Measurements from ENCODE around the gene ISG15.
"Not testable (repeated sequence)": the region's sequence is repeated elsewhere in the genome, so short reads cannot be mapped to it uniquely, and the experiment has no call there.

ISG15 gene

GRCh38 chr1:993379-993995 is 19.8 kb upstream of the ISG15 start:
- DNase-seq, result no peak

DNA sequence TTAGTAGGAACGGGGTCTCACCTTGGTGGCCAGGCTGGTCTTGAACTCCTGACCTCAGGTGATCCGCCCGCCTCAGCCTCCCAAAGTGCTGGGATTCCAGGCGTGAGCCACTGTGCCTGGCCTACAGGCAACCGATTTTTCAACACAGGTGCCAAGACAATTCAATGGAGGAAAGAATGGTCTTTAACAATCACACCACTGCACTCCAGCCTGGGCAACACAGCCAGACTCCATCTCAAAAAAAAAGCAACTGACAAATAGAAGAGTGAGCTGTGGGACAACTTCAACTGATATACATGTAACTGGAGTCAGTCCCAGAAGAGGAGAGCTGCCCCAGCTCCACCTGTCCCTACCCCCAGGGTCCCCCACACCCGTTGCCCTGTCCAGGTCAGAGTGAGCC is 18.8 kb upstream of the ISG15 start:
- DNase-seq, result not testable (repeated sequence)

DNA sequence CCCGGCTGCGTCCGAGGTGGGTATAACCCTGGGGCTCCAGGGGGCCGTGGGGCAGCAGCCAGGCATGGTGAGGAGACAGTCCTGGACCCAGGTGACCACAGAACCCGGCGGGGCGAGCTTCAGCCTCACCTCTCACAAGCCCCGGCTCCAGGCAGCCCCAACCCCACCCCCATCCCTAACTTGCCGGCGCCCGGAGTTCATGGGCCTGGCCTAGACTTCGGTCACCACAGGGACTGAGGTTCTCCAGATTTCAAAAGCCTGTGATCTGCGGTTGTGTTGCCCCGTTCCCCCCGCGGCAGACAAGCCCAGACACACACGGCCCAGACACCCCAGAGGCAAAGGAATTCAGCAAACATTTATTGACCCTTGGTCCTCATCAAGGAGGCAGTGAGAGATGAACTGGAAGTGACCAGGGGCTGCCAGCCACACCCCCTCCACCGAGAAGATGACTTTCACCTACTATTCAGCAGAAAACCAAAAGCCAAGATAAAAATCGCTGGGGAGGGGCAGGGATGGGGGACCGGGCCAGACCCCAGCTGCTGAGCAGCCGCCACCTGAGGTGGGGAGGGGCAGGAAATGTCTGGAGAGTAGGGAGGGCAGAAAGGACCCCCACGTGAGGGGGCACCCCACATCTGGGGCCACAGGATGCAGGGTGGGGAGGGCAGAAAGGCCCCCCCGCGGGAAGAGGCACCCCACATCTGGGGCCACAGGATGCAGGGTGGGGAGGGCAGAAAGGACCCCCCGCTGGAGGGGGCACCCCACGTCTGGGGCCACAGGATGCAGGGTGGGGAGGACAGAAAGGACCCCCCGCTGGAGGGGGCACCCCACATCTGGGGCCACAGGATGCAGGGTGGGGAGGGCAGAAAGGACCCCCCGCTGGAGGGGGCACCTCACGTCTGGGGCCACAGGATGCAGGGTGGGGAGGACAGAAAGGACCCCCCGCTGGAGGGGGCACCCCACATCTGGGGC is 17.3 kb upstream of the ISG15 start:
- no peak for DNase-seq

- DNase-seq, result no peak
Measured at GRCh38 chr1:996851-997712, 16.2 kb upstream of the ISG15 start.

DNA sequence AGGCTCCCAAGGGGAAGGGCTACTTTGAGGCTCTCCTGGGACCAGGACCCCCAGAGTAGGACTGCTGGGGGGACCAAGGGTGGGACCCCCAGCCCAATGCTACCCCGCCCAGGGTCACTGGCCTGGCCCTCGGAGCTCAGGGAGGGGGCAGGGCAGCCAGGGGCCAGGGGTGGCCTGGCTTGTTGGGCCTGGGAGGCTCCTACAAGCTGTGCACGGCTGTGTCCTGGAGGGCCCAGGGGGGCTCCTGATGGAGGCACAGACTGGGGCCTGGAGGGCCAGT is 15.6 kb upstream of the ISG15 start:
- no peak for DNase-seq

- DNase-seq, result no peak
Measured at GRCh38 chr1:997993-998744, 15.1 kb upstream of the ISG15 start.

DNA sequence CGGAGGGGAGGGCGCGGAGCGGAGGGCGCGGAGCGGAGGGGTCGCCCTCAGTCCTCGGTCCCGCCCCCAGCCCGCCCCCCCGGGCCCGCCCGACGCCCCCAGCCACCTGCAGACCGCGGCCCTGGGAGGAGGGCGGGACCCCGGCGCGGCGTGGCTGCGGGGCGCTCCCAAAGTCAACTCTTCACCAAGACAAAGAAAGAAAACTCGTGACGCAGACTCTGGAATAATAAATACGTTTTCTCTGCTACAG is 14.6 kb upstream of the ISG15 start:
- no peak for DNase-seq

DNA sequence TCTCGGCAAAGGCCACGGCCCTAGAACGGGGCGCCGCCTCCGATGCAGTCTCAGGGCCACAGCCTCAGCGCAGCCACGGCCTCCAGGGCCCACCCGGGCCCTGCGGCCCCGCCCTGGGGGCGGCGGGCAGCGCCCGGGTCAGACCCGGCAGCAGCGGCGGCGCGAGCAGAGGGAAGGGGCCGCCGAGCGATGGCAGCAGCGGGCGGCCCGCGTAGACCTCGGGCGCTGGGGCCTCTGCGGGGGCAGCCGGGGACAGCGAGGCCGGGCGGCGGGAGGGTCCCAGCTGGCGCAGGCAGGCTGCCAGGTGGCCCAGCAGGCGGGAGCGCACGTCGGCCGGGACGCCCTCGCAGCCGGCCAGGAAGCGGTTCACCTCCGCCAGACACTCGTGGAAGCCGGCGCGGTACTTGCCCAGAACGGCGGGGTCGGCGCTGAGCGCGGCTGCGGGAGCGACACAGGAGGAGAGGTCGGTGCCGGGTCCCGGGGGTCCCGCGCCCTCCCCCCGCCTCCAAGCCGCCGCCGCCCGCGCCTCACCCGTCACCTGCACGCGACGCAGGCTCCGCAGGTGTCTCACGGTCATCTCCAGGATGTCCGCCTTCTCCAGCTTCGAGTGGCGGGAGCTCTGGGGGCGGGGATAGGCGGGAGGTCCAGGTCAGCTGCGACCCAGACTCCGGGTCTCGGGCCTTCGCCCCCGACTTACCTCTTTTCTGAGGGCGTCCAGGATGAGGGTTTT is 14.1 kb upstream of the ISG15 start:
- DNase-seq, result peak in 2 of 56 donors; percentile 34 to 37

GRCh38 chr1:999725-1000356 is 13.5 kb upstream of the ISG15 start, which contains the start of gene HES4:
TSS of gene HES4 (minus strand) at chr1:1000097. CDS start at chr1:999973, 124 bp downstream.
- peak in 53 of 56 donors; percentile 22 to 88 (median 70) for DNase-seq

GRCh38 chr1:1000357-1001056 is 12.8 kb upstream of the ISG15 start:
- peak in 46 of 56 donors; percentile 25 to 84 (median 64) for DNase-seq

- peak in 1 of 56 donors; percentile 32 for DNase-seq
Measured at GRCh38 chr1:1001057-1001783, 12.1 kb upstream of the ISG15 start.

GRCh38 chr1:1003618-1004419 is 9.5 kb upstream of the ISG15 start:
- no peak for DNase-seq

GRCh38 chr1:1004420-1004779 is 8.9 kb upstream of the ISG15 start:
- no peak for DNase-seq

DNA sequence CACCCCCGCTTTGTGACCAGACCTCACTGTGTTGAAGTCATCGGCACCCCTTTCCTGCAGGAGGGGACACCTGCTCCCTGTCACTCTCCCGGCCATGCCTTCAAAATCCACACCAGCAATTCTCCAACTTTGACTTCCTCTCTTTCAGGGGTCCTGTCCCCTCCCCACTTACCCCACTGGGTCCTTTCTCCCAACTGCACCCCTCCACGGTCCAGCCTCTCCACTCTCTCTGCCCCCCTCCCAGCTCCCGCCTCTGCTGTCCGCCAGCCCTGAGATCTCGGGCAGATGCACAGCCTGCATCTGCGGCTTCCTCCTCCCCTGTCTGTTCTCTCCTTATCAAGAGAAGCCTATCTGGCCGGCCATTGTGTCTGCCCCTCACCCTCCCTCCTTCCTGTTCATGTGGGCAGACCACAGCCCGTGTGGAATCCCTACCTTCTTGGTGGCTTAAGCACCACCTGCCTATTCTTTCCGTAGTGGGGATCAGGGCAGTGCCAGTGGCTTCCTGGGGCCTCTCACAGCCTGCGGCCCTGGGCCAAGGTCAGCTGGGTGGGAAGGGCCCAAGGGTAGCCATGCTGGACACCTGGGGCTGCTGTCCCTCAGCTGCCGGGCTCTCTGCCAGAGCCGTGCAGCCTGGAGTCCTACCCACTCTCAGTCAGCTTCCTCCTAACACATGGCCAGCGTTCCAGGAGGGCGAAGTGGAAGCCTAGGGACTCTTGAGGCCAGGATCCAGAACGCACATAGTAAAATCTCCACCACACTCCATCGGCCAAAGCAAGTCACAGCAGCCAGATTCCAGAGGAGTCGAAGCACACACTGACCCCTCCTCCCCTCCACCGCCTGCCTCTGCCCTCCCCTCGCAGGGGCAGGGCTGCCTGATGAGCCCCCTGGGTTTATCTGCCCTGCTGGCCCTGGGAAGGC is 8.3 kb upstream of the ISG15 start:
- no peak for DNase-seq

DNA sequence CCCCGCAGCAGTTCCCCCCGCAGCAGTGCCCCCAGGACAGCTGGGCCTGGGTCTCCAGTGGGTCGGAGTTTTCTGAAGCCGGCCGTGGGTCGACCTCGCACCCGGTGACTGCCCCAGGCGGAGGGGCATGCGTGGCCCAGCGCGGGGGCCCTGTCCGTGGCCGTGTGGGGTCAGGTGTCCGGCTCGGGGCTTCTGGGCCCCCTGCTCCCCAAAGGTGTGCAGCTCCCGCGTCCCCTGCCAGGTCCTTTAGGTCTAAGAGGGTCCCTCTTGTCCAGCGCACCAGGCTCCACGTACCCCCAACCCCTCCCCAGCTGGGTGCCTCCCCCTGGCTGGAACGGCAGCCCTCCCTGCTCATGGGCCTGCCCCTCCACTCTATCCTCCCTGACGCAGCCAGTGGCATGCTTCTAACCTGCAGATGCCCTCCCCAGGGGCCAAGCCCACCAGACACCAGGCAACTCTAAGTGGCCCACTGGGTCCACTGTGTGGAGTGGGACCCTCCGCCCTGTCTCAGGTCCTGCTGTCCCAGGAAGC is 7.5 kb upstream of the ISG15 start:
- no peak for DNase-seq

DNA sequence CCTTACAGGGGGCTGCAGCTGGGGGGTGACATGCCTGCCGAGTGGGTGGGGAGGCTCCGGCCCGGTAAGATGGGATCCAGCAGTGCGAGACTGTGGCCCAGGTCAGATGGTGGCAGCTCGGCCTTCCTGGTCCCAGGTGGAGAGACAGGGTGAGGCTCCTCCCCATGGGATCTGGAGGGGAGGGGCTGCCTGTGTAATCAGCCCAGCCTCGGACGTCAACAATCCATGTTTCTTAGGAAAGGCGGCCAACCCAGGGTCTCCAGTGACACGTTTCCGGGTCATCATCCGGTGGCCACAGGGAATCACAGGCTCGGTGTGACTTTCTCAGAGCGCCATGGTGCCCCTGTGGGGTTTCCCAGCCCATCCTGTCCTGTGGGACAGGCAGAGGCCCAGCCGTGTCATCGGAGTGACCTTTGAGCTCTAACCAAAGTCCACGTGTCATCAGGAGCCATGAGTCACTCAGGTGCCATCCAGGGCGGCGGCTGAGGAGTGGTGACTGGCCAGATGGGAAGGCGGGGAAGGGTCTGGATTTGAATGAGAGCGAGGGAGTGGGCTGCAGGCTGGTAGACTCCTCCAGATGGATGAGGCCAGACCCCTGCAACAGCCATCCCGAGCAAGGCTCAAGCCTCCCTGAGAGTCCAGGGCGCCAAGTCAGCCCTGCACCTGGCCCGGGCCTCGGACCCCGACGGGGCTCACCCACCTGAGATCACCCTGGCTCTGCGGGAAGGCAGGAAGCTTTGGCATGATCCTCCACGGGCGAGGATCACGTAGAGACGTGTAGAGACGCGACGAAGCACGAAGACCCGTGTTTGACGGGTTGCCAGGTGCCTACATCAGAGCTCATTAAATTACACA is 6.8 kb upstream of the ISG15 start:
- no peak for DNase-seq

All from amygdala (tissue), 56 donors.